ENCODE measurements around the gene DNAJC11.
A peak's percentile ranks its signal among the peaks of the same experiment; 100 is the strongest.

Gene DNAJC11

GRCh38 chr1:6619045-6619444, 82.6 kb downstream of the DNAJC11 start:
- no peak for TF ChIP-seq CTCF (IDR thresholded peaks at IDR 0.05; ENCODE audit: low read length, missing control alignments)
- DNase-seq (ENCODE audit: low read depth), result no peak
- no peak overlapping the region for H3K4me3 ChIP-seq (replicated peaks; ENCODE audit: low read depth, low read length)

GRCh38 chr1:6614929-6615785, 86.5 kb downstream of the DNAJC11 start:
- no peak for TF ChIP-seq CTCF (IDR thresholded peaks at IDR 0.05; ENCODE audit: low read length, missing control alignments)
- peak overlapping the region; percentile 68 for H3K4me3 ChIP-seq (replicated peaks; ENCODE audit: low read depth, low read length)
- peak; percentile 17 for DNase-seq (ENCODE audit: low read depth)

GRCh38 chr1:6614019-6614928, 87.3 kb downstream of the DNAJC11 start:
- TF ChIP-seq CTCF (IDR thresholded peaks at IDR 0.05; ENCODE audit: low read length, missing control alignments), result no peak
- peak; percentile 37 for DNase-seq (ENCODE audit: low read depth)
- H3K4me3 ChIP-seq (replicated peaks; ENCODE audit: low read depth, low read length), result peak overlapping the region; percentile 68

GRCh38 chr1:6613361-6614018, 88.1 kb downstream of the DNAJC11 start, which contains the start of gene PHF13:
TSS of gene PHF13 (plus strand) at chr1:6613731. CDS start at chr1:6614067, 336 bp downstream.
- no peak for TF ChIP-seq CTCF (IDR thresholded peaks at IDR 0.05; ENCODE audit: low read length, missing control alignments)
- peak within 1 kb of the TSS; percentile 88 for H3K4me3 ChIP-seq (replicated peaks; ENCODE audit: low read depth, low read length)
- peak; percentile 99 for DNase-seq (ENCODE audit: low read depth)

GRCh38 chr1:6612641-6613360, 88.8 kb downstream of the DNAJC11 start:
- peak; percentile 44 for DNase-seq (ENCODE audit: low read depth)
- no peak for TF ChIP-seq CTCF (IDR thresholded peaks at IDR 0.05; ENCODE audit: low read length, missing control alignments)
- H3K4me3 ChIP-seq (replicated peaks; ENCODE audit: low read depth, low read length), result peak overlapping the region; percentile 88
